ENCODE results near the gene HOXA6.

HOXA6 gene

GRCh38 chr7:27161214-27161720, 13.7 kb upstream of the HOXA6 start:
- peak; percentile 22 for DNase-seq

GRCh38 chr7:27160546-27161213, 13.1 kb upstream of the HOXA6 start:
- DNase-seq, result peak; percentile 80

- no peak for DNase-seq
These were observed 12.6 kb upstream of the HOXA6 start for GRCh38 chr7:27160145-27160545.

- no peak for DNase-seq
These were observed 11.9 kb upstream of the HOXA6 start for GRCh38 chr7:27159266-27160144.

- no peak for DNase-seq
These were observed 11.1 kb upstream of the HOXA6 start for GRCh38 chr7:27158436-27159265.

- no peak for DNase-seq
These were observed 10.3 kb upstream of the HOXA6 start for GRCh38 chr7:27157702-27158431.

GRCh38 chr7:27156916-27157701, 9.5 kb upstream of the HOXA6 start:
- no peak for DNase-seq

- peak; percentile 84 for DNase-seq
These were observed 8.9 kb upstream of the HOXA6 start, which contains the start of gene HOXA7 for GRCh38 chr7:27156508-27156898. Gene HOXA7 (minus strand): TSS chr7:27156675. CDS start chr7:27156545, 130 bp downstream.

- peak; percentile 52 for DNase-seq
These were observed 8.4 kb upstream of the HOXA6 start for GRCh38 chr7:27155816-27156507.

GRCh38 chr7:27154901-27155815, 7.6 kb upstream of the HOXA6 start:
- no peak for DNase-seq

GRCh38 chr7:27154369-27154768, 6.8 kb upstream of the HOXA6 start:
- no peak for DNase-seq

- no peak for DNase-seq
These were observed 6.0 kb upstream of the HOXA6 start for GRCh38 chr7:27153526-27153925.

- no peak for DNase-seq
These were observed 5.4 kb upstream of the HOXA6 start for GRCh38 chr7:27152816-27153442.

GRCh38 chr7:27151931-27152815, 4.6 kb upstream of the HOXA6 start, which contains the start of gene HOXA3:
Gene HOXA3 (minus strand): TSS chr7:27152583. CDS start chr7:27110640, 41,943 bp downstream.
- DNase-seq, result peak; percentile 84

GRCh38 chr7:27151341-27151930, 3.9 kb upstream of the HOXA6 start:
- no peak for DNase-seq

GRCh38 chr7:27150568-27151340, 3.2 kb upstream of the HOXA6 start:
- DNase-seq, result peak; percentile 83
